GM20000 (cell line): ENCODE results near the gene CD33.

Experiments
- DNase-seq: peaks from one replicate; pipeline ENCODE4 v3.0.0; 2012; ENCODE audit warnings: low spot score
- TF ChIP-seq, protein P1 (sequence below): IDR thresholded peaks from 2 replicates; pipeline ENCODE4 v1.5.1; 2012; ENCODE audit warnings: mild to moderate bottlenecking, control low read depth; ENCODE audit errors: extremely low read depth, missing control alignments

The CD33 gene

DNA sequence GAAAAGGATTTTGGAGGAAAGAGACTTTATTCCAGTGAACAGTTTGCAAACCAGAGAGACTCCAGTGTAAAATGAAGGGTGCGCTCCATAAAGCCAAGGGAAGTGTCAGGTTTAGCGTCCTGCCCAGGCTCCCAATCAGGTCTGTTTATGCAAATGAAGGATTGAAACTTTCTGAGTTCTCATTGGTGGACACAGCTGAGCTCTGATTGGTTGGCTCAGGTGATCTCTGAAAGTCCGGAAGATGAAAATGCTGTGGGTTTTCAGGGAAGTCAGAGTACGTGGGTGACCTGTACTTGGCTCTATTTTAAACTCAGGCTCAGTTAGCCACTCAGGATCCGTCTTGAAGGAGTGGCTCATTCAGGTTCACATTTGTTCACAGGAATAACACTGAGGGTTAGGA, 28.7 kb upstream of the CD33 start:
- TF ChIP-seq, protein P1, sequence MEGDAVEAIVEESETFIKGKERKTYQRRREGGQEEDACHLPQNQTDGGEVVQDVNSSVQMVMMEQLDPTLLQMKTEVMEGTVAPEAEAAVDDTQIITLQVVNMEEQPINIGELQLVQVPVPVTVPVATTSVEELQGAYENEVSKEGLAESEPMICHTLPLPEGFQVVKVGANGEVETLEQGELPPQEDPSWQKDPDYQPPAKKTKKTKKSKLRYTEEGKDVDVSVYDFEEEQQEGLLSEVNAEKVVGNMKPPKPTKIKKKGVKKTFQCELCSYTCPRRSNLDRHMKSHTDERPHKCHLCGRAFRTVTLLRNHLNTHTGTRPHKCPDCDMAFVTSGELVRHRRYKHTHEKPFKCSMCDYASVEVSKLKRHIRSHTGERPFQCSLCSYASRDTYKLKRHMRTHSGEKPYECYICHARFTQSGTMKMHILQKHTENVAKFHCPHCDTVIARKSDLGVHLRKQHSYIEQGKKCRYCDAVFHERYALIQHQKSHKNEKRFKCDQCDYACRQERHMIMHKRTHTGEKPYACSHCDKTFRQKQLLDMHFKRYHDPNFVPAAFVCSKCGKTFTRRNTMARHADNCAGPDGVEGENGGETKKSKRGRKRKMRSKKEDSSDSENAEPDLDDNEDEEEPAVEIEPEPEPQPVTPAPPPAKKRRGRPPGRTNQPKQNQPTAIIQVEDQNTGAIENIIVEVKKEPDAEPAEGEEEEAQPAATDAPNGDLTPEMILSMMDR: no peak
- no peak for DNase-seq

GRCh38 chr19:51198641-51199040, 26.2 kb upstream of the CD33 start:
- DNase-seq: no peak
- TF ChIP-seq, protein P1: no peak

GRCh38 chr19:51200071-51200666, 24.7 kb upstream of the CD33 start:
- TF ChIP-seq, protein P1: no peak
- DNase-seq: no peak

- DNase-seq: no peak
- TF ChIP-seq, protein P1: no peak
These were observed 23.2 kb upstream of the CD33 start for GRCh38 chr19:51201712-51202111.

GRCh38 chr19:51203916-51204315, 21.0 kb upstream of the CD33 start:
- no peak for DNase-seq
- TF ChIP-seq, protein P1: no peak

- no peak for DNase-seq
- TF ChIP-seq, protein P1: no peak
These were observed 20.6 kb upstream of the CD33 start for GRCh38 chr19:51204321-51204720.

DNA sequence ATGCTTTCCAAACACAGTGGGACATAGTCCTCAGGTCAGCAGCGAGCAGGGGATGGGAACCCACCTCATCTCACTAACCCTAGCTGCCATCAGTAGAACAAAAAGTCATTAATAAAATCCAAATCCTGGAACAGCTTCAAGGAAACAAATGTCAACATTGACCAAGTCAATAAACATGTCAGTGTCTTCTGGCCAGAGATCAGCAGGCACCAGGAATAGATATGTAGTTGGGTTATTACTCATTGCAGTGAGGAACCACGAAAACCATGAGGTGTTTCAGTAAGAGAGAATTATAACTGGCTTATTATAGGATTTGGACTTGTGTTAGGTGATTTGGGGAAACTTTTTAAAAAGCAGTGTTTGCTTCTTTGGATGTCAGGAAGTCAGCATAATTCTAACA, 17.1 kb upstream of the CD33 start:
- TF ChIP-seq, protein P1: no peak

More for the DNA sequence above, 17.1 kb upstream of the CD33 start:
- DNase-seq: no peak
